GM12801 (cell line): ENCODE data around the gene KCNK2.

ENCODE experiments used
- CTCF ChIP-seq: IDR thresholded peaks from one replicate; pipeline ENCODE4 v1.5.1; 2011; ENCODE audit warnings: control low read depth; ENCODE audit not compliant: insufficient read length; ENCODE audit errors: extremely low read depth

KCNK2 gene

GRCh38 chr1:215252164-215252563 is 169.6 kb downstream of the KCNK2 start:
- no peak for TF ChIP-seq CTCF

GRCh38 chr1:215256936-215257679 is 174.6 kb downstream of the KCNK2 start:
- TF ChIP-seq CTCF, result no peak

- TF ChIP-seq CTCF, result no peak
Observed at GRCh38 chr1:215260711-215261110, 178.2 kb downstream of the KCNK2 start.

- TF ChIP-seq CTCF, result no peak
Observed at GRCh38 chr1:215262106-215262505, 179.6 kb downstream of the KCNK2 start.

- TF ChIP-seq CTCF, result no peak
Observed at GRCh38 chr1:215263636-215264035, 181.1 kb downstream of the KCNK2 start.

GRCh38 chr1:215264649-215265048 is 182.1 kb downstream of the KCNK2 start:
- no peak for TF ChIP-seq CTCF

- TF ChIP-seq CTCF, result no peak
Observed at GRCh38 chr1:215267495-215267894, 185.0 kb downstream of the KCNK2 start.

- no peak for TF ChIP-seq CTCF
Observed at GRCh38 chr1:215269955-215270354, 187.4 kb downstream of the KCNK2 start.
